Thoracic aorta (tissue), 2 donors: ENCODE measurements around the gene ACP2. TPM values are rescaled to one million over a fixed set of nuclear protein-coding genes. Genes with fewer than 3 reads are reported as not detected.

Source experiments
- ATAC-seq: fragments of 150-250 bp; one replicate; pipeline ENCODE4 v1.8.0; 2017; ENCODE audit warnings: low read depth; ENCODE audit not compliant: insufficient number of reproducible peaks, low FRiP score
- DNase-seq: peaks from one replicate; pipeline ENCODE4 v3.0.0-alpha.2; 2020; ENCODE audit warnings: low spot score
- H3K27ac ChIP-seq, 2 donors: fragments of 200-600 bp; sonication (generic); 1 replicate in 1 of 2; 2 replicates in 1 of 2; pipeline ENCODE4 v1.5.1; 2016; ENCODE audit warnings: mild to moderate bottlenecking in 2 of 2, moderate library complexity in 2 of 2
- H3K27me3 ChIP-seq: fragments of 200-600 bp; sonication (generic); replicated peaks from 2 replicates; pipeline ENCODE4 v1.6.0; 2016; ENCODE audit warnings: mild to moderate bottlenecking; ENCODE audit not compliant: insufficient read depth
- H3K36me3 ChIP-seq: fragments of 200-600 bp; sonication (generic); one replicate; pipeline ENCODE4 v1.5.1; 2016
- H3K4me1 ChIP-seq, 2 donors: fragments of 200-600 bp; sonication (generic); 1 replicate in 1 of 2; 2 replicates in 1 of 2; pipeline versions ENCODE4 v1.5.1 to v1.6.0; 2016; ENCODE audit warnings: low read depth in 2 of 2, mild to moderate bottlenecking in 1 of 2; ENCODE audit not compliant: control insufficient read depth in 1 of 2
- H3K4me3 ChIP-seq: fragments of 200-600 bp; sonication (generic); 2 replicates; pipeline ENCODE4 v1.5.1; 2016; ENCODE audit warnings: mild to moderate bottlenecking
- H3K9me3 ChIP-seq: fragments of 200-600 bp; sonication (generic); 2 replicates; pipeline ENCODE4 v1.5.1; 2016
- total RNA-seq, 2 donors: library from RNA; depleted of rRNA; stranded (reverse); fragments of >200 nt; gene quantifications; one replicate each; pipeline versions ENCODE4 v1.1.0 to v1.2.3, GENCODE V29; 2016
- TF ChIP-seq, protein P1 (sequence below): fragments of 200-600 bp; sonication (generic); IDR thresholded peaks from one replicate; pipeline ENCODE4 v1.5.1; 2019; ENCODE audit warnings: antibody characterized with exemption

ACP2 gene
- total RNA-seq, 2 donors from 2014 or later = 39.4 to 59.7 TPM

- Histone ChIP-seq H3K27me3 (no peaks in the 10 kb centered on the region), H3K36me3 (no peaks in the 10 kb centered on the region), H3K27ac (no peak overlapping the region), H3K4me3 (no peak overlapping the region), H3K9me3 (no peaks in the 10 kb centered on the region), H3K4me1 (peaks cover 7 to 23% of the 10 kb centered on the region in 2 donors)
- DNase-seq = no peak
- TF ChIP-seq, protein P1, sequence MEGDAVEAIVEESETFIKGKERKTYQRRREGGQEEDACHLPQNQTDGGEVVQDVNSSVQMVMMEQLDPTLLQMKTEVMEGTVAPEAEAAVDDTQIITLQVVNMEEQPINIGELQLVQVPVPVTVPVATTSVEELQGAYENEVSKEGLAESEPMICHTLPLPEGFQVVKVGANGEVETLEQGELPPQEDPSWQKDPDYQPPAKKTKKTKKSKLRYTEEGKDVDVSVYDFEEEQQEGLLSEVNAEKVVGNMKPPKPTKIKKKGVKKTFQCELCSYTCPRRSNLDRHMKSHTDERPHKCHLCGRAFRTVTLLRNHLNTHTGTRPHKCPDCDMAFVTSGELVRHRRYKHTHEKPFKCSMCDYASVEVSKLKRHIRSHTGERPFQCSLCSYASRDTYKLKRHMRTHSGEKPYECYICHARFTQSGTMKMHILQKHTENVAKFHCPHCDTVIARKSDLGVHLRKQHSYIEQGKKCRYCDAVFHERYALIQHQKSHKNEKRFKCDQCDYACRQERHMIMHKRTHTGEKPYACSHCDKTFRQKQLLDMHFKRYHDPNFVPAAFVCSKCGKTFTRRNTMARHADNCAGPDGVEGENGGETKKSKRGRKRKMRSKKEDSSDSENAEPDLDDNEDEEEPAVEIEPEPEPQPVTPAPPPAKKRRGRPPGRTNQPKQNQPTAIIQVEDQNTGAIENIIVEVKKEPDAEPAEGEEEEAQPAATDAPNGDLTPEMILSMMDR = no peak
- ATAC-seq = no peak
Observed at GRCh38 chr11:47264119-47264518, 15.5 kb upstream of the ACP2 start.

DNA sequence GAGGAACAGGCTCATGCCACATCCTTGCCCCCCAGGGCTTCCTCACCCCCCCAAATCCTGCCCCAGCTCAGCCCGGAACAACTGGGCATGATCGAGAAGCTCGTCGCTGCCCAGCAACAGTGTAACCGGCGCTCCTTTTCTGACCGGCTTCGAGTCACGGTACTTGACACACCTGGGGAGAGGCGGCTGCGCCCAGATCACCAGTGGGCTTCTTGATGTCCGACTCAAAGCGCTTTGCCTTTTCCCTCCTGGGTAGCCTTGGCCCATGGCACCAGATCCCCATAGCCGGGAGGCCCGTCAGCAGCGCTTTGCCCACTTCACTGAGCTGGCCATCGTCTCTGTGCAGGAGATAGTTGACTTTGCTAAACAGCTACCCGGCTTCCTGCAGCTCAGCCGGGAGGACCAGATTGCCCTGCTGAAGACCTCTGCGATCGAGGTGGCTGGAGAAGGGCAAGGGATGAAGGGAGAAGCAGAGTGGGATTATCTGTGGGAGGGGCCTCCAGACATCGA, 12.7 kb upstream of the ACP2 start:
- DNase-seq (no peak), ATAC-seq (no peak)
- H3K27ac ChIP-seq = no peak overlapping the region
- H3K4me3 ChIP-seq = no peak overlapping the region
- H3K9me3 ChIP-seq = no peaks in the 10 kb centered on the region
- H3K4me1 ChIP-seq = peaks cover 8 to 36% of the 10 kb centered on the region in 2 donors
- H3K27me3 ChIP-seq = no peaks in the 10 kb centered on the region
- H3K36me3 ChIP-seq = no peaks in the 10 kb centered on the region
- TF ChIP-seq, protein P1 = no peak

DNA sequence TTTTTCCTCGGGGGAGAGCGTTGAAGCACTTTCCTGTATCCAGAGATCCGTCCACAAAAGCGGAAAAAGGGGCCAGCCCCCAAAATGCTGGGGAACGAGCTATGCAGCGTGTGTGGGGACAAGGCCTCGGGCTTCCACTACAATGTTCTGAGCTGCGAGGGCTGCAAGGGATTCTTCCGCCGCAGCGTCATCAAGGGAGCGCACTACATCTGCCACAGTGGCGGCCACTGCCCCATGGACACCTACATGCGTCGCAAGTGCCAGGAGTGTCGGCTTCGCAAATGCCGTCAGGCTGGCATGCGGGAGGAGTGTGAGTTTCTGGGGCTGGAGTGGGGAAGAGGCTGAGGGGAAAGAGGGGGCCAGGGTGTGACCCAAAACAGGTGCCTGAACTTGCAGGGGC, 11.8 kb upstream of the ACP2 start:
- no peak for ATAC-seq
- no peak for DNase-seq
- no peaks in the 10 kb centered on the region for H3K27me3 ChIP-seq
- H3K4me1 ChIP-seq = peaks cover 11 to 38% of the 10 kb centered on the region in 2 donors
- no peak overlapping the region for H3K4me3 ChIP-seq
- TF ChIP-seq, protein P1 = no peak
- H3K27ac ChIP-seq = no peak overlapping the region
- no peaks in the 10 kb centered on the region for H3K9me3 ChIP-seq
- no peaks in the 10 kb centered on the region for H3K36me3 ChIP-seq

DNA sequence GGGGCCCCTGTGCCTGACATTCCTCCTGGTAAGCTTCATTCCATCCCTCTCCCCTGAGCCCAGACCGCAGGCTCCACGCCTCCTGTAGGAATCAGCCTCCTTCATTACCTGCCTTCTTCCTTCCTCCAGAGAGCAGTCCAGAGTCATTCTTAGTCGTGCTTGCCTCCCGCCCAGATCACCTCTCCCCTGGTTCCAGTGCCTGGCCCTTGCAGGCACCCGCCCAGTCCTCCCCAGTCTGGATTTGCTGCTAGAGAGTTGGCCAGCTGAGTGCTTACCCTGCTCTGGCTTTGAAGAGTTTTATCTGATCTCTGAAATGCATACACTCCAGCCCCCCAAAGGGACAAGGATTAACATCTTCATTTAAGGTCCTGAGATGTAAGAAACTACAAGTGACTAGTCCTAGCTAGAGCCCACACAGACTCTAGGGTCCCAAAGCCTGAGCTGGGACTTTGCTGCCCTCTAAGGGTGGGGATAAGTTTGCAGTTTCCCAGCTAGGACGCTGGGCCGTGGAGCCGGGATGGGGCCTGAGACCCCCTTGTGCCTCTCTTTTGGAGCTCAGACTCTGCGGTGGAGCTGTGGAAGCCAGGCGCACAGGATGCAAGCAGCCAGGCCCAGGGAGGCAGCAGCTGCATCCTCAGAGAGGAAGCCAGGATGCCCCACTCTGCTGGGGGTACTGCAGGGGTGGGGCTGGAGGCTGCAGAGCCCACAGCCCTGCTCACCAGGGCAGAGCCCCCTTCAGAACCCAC, 10.8 kb upstream of the ACP2 start:
- DNase-seq (no peak), ATAC-seq (no peak)
- TF ChIP-seq, protein P1 = peak; percentile 9
- Histone ChIP-seq H3K4me1 (peaks cover 19 to 39% of the 10 kb centered on the region in 2 donors), H3K4me3 (no peak overlapping the region), H3K27ac (no peak overlapping the region), H3K36me3 (no peaks in the 10 kb centered on the region), H3K9me3 (no peaks in the 10 kb centered on the region), H3K27me3 (no peaks in the 10 kb centered on the region)

- DNase-seq (no peak), ATAC-seq (no peak)
- H3K27me3 ChIP-seq = no peaks in the 10 kb centered on the region
- H3K4me1 ChIP-seq = peaks cover 25 to 45% of the 10 kb centered on the region in 2 donors
- H3K27ac ChIP-seq = peak overlapping the region; percentile 46 to 56
- H3K9me3 ChIP-seq = no peaks in the 10 kb centered on the region
- TF ChIP-seq, protein P1 = no peak
- peak overlapping the region; percentile 58 for H3K4me3 ChIP-seq
- H3K36me3 ChIP-seq = no peaks in the 10 kb centered on the region
Observed at GRCh38 chr11:47258317-47258902, 9.8 kb upstream of the ACP2 start.
